NCI-H1436 treated with DMSO at 0.1 percent for 48 hours (cell line): ENCODE results near the gene PRKCA.

Source experiments
- DNase-seq: peaks from one replicate; lab custom pipeline; 2025; lab: John Stamatoyannopoulos, UW

Gene PRKCA

DNA sequence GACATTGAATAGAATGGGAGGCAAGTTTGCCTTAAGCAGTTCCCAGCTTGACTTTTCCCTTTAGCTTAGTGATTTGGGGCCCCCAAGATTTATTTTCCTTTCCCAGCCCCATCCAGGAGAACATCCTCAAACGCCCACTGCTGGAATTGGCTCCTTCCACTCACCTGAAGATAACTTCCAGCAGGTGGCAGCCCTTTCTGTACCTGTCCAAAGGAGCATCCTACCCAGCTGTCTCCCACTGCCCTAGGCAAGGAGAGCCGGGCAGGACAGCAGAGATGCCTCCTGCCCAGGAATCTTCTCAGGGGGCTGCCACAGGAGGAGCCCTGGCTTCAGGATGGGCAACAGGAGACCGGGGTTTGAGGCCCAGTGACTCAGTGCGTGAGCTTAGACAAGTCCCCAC lies 538.9 kb downstream of the PRKCA start:
- DNase-seq, result no peak

DNA sequence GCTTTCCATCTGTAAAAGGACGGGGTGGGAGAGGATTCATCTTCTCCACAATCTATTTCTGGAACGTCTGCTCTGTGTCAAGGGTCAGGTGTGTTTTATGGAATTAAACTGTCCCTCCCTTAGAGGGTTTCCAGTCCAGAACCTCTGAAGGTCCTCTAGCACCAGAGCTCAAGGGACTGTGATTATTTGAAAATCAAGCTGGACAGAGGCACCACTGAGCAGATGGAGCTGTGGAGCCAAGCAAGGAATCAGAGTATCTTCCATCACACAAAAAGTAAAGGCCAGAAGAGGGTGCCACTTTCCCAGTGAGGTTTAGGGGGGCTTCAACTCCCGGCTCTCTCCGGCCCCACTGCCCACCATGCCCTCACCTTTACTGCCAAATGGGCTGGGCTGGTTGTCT lies 539.3 kb downstream of the PRKCA start:
- DNase-seq, result no peak

DNA sequence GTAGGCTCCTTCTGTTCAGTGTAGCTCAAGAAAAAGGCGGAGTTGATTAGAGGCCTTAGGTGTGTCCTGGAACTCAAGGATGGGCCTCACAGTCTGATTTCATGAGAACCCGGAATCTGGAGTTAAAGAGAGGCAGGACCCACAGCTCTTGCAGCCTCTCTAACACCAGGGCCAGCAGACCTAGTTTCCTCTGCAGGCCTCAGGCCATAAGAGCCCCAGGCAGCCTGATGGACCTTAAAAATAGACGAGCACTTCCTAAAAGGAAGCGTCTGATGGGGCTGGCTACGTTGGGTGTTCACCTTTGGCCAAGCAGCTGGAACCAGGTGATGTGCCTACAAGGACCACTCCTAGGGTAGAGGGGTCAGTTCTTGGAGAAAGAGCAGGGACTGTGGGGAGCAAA lies 540.1 kb downstream of the PRKCA start:
- no peak for DNase-seq

DNA sequence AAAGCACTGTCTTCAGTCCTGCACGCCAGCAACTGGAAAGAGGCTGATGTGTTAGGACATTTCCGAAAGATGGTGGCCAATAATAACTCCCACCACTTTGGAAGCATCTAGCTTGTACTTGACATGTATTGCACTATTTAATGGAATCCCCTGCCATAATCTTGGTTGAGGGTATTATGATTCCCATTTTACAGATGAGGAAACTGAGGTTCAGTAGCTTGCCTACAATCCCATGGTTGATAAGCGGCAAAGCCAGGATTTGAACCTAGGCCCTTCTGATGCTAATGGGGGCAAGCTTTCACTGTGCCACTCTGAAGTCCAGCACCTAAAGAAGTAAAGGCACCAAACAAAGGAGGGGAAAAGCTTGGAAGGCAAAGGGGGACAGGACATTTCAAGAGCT lies 540.5 kb downstream of the PRKCA start:
- no peak for DNase-seq

DNA sequence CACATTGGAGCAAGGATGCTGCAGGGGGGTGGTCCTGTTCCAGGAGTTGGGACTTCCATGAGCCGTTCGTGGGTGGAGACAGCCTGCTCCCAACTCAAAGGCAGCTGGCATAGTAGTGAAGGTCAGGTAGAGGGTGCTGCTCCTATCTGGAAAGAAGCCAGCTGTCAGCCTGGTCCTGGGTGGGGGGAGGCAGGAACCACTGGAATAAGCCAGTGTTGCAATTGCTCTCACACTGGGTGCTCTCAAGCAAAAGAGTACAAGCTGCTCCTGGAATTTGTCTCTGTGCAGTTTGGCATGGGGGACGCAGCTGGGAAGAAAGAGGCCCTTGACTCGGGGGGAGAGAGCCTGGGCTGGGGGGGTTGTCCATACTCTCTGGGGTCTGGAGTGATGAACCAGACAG lies 541.2 kb downstream of the PRKCA start:
- no peak for DNase-seq

DNA sequence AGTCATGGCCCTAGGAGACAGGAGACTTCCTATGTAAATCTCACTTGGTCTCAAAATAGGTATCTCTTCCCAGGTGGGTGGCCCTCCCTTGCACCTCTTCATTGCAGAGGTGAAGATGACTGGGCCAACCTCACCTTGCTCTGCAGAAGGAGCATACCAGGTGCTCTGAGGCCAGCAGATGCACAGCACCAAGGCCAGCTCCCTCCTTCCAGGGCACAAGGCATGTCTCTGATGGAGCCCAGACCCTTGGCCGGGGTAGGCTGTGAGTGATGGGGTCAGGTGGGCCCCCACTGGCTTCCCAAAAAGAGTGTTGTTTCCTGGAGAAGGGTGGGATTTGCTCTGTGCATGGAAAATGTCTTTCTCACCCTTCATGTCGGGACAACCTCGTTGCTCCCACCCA lies 545.3 kb downstream of the PRKCA start:
- no peak for DNase-seq

DNA sequence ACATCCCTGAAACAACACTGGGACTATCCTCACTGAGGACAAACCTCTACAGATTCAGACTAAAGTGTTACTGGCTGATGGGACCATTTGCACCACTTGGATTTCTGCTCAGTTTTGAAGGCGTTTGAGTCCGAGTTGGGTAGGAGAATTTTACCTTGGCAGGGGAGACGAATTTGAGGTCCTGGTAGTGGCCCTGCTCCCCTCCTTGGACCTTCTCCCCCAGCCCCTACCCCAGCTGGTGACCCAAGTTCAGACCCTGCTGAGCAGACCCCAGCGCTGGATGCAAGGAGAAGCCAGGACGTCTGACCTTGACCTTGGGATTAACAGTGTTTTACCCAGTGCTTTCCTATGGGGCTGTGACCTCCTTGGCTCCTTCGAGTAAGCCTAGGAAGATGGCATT lies 546.1 kb downstream of the PRKCA start:
- DNase-seq, result no peak

DNA sequence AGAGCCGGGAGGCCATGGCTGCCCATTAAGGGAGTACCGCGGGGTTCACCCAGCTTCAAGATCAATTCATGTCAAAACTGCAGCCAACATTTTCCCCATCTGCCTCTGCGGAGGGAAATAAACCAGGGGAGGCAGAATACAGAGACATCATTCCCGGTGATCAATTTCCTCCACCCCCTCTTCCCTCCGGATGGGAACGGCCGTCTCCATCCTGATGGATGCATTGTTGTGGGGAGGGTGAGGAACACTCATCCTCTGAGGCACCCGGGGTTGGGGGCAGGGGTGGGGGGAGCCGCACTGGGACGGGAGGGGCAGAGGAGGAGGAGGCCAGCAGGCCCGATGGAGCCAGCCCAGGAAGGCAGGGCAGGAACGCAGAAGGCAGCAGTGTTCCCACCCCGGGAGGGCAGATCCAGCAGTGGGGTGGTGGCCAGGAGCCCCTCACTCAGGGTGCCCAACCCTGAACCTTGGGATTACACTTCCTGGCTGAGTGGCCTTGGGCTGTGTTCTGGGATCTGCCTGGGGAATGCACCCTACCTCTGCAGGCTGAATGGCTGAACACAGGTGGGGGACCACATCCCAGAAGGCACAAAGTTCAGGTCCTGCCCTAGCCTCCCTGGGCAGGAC lies 546.7 kb downstream of the PRKCA start:
- no peak for DNase-seq

DNA sequence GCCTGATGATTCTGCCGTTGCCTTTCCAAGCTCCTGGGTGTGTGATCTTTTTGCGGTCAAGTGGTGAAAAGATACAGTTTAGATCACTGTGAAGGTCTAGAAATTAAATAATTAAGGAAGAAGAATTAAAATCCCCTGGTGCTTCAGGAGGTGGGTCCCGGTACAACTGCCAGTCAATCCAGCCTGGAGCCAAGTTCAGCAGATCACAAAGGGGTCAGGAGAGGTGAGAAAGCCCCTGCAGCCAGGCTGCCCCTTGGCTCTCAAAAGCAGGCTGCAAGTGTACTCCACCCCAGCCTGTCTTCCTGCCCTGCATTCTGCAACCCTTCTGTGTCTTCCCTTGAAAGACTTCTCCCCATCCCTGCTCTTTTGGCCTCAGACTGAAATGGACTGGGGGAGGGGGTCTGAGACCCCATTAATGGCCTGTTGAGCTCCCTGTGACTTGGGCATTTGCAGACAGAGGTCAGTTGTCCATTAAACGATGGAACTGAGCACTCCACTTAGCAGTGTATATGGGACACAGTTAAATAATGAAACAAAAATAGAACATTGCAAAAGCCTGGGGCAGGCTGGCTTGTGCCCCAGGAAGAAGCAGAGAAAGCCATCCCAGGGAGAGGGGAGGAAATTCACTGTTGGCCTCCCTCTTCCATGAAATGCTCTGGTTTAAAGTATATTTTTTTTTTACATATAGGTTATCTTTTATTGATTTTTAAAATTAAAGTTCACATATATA lies 547.6 kb downstream of the PRKCA start:
- no peak for DNase-seq

DNA sequence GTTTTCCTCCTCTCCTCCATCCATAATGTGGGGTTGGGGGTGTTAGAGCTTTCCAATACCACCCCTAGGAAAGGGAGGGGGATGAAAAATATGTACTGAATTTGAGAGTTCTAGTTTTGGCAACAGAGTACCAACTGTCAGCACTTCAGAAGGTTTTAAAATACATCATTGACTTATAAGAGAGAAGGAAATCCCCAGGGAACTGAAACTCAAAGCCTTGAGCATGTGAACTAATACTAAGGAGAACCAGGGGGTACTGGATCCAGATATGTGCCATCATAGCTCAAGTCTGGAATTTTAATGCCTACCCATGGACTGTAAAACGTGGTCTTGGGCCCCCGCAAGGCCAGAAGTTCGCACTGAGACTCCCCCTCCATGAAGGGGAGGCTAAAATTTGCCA lies 548.3 kb downstream of the PRKCA start:
- DNase-seq, result no peak

DNA sequence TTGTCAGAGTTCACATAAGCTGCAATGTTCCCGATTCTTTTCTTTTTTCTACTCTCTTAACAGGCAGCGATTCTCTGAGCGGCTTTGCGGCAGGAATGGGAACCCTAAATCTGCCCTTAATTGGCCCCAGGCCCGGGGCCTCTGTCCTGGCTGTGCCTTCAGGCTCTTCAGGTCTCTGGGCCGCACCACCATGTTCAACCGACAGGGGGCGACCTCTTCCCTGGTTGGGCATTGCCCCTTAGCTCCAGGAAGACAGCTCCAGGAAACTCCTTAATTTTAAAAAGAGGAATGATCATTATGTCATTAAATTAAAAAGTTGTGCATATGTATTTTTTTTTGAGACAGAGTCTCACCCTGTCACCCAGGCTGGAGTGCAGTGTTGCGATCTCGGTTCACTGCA lies 552.8 kb downstream of the PRKCA start:
- no peak for DNase-seq

DNA sequence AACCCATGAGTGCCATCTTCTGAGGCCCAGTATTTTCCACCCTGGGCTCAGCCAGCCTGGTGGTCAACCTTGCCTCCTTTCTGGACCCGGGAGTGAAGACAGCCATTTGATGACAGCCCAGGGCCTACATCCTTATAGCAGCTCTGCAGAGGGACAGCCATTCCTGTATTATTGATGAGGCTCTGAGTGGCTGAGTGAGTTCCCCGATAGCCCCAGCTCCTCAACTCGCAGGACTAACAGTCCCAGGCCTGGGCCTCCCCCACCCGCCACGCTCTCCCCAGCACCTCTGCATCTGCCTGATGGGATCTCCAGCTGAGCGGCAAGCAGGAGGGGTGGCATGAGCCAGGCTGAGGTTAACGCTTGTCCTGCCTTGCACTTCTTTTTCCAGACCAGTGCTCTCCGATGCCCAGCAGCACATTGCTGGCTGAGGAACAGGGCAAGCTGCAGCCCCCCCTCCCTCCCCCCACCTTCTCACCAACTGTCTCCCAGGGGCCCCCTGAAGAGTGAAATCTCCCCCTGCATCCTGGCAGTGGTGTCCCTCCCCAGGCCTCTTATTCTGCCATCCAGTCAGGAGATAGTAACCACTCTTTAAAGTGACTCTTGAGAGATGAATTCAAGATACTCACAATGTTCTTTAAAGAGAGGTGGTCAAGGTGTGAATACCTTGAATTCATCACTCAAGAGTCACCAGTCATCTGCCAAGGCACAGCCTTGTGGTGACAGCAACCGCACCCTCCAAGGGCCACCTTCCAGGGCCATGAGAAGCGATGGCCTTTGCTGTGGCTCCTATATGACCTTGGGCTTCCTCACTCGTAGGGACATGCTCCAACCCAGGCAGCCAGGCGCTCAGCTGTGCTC lies 556.0 kb downstream of the PRKCA start:
- DNase-seq, result no peak

DNA sequence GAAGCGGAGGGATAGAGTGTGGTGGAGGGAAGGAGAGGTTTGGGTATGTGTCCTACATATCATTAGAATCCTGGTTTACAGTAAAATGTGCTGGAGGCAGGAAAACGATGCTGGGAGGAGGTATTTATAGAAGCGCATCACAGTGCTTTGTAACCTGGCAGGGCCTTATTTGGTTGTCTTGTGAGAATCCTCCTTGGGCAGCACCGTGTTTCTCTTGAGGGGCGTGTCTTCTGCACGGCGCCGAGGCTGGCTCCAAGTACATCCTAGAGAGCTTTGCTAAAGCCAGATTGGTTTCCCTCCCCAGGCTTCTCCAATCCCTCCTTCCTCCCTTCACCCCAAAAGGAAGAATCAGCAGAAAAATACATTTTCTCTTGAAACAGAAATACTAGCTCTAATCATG lies 556.9 kb downstream of the PRKCA start:
- DNase-seq, result no peak

DNA sequence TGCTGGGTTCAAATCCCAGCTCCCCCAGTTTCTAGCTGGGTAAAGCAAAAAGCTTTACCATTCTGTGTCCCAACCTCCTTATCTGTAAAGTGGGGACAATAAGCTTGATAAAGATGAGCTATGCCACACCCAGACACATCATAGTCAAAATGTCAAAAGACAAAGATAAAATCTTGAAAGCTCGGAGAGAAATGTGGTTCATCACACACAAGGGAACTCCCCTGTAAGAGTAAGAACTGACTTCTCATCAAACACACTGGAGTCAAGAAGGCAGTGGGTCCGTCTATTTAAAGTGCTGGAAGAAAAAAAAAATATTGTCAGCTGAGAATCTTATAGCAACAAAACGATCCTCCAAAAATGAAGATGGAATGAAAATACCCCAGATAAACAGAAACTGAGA lies 557.8 kb downstream of the PRKCA start:
- DNase-seq, result no peak
